Memory B cell (primary cell): ENCODE results near the gene ARHGAP31.

Experiments
- ATAC-seq: fragments of 150-1000 bp; cut with Tn5 transposase; 2 replicates; pipeline ENCODE4 v1.10.0; 2021; ENCODE audit warnings: low read depth, mild to moderate bottlenecking, moderate library complexity
- DNase-seq, 2 donors: peaks; one replicate each; pipeline ENCODE4 v3.0.0; 2022; ENCODE audit warnings: low spot score in 2 of 2
- H3K27ac Mint-ChIP-seq: one replicate; pipeline ENCODE4 v1.8.0; 2022; ENCODE audit warnings: mild to moderate bottlenecking, moderate library complexity, mixed read lengths
- H3K27me3 Mint-ChIP-seq: one replicate; pipeline ENCODE4 v1.8.0; 2022; ENCODE audit warnings: mixed read lengths
- H3K36me3 Mint-ChIP-seq: one replicate; pipeline ENCODE4 v1.8.0; 2022; ENCODE audit warnings: mild to moderate bottlenecking, mixed read lengths
- H3K4me1 Mint-ChIP-seq: one replicate; pipeline ENCODE4 v1.8.0; 2022; ENCODE audit warnings: mixed read lengths
- H3K4me3 Mint-ChIP-seq: one replicate; pipeline ENCODE4 v1.8.0; 2022; ENCODE audit warnings: mild to moderate bottlenecking, moderate library complexity, mixed read lengths
- H3K9me3 Mint-ChIP-seq: one replicate; pipeline ENCODE4 v1.8.0; 2022; ENCODE audit warnings: mixed read lengths

Gene ARHGAP31

GRCh38 chr3:119457246-119457645 lies 163.1 kb downstream of the ARHGAP31 start:
- DNase-seq, result no peak
- Mint-ChIP-seq H3K4me1 (peaks cover 14% of the 10 kb centered on the region), H3K4me3 (no peak overlapping the region), H3K27me3 (no peaks in the 10 kb centered on the region), H3K36me3 (peaks cover 35% of the 10 kb centered on the region), H3K27ac (no peak overlapping the region), H3K9me3 (no peaks in the 10 kb centered on the region)
- ATAC-seq, result no peak

GRCh38 chr3:119463171-119464169 lies 169.3 kb downstream of the ARHGAP31 start, which contains the start of gene TMEM39A:
TMEM39A (minus strand) TSS chr3:119463615; CDS start chr3:119462074, 1,541 bp downstream.
- peak within 1 kb of the TSS; percentile 100 for H3K27ac Mint-ChIP-seq
- H3K36me3 Mint-ChIP-seq, result peaks cover 9% of the 10 kb centered on the region
- ATAC-seq, result peak; percentile 82
- peaks cover 18% of the 10 kb centered on the region for H3K4me1 Mint-ChIP-seq
- no peaks in the 10 kb centered on the region for H3K27me3 Mint-ChIP-seq
- peak; percentile 99 for DNase-seq
- H3K9me3 Mint-ChIP-seq, result peaks cover 1% of the 10 kb centered on the region
- H3K4me3 Mint-ChIP-seq, result peak within 1 kb of the TSS; percentile 93

GRCh38 chr3:119468041-119468440 lies 173.9 kb downstream of the ARHGAP31 start:
- ATAC-seq (no peak), DNase-seq (no peak)
- Mint-ChIP-seq H3K27me3 (no peaks in the 10 kb centered on the region), H3K9me3 (peaks cover 1% of the 10 kb centered on the region), H3K4me1 (peaks cover 33% of the 10 kb centered on the region), H3K36me3 (peaks cover 11% of the 10 kb centered on the region), H3K27ac (peak overlapping the region; percentile 94), H3K4me3 (peak overlapping the region; percentile 93)

- Mint-ChIP-seq H3K4me1 (peaks cover 27% of the 10 kb centered on the region), H3K27me3 (no peaks in the 10 kb centered on the region), H3K9me3 (no peaks in the 10 kb centered on the region), H3K36me3 (peaks cover 11% of the 10 kb centered on the region), H3K27ac (peak overlapping the region; percentile 94), H3K4me3 (peak overlapping the region; percentile 93)
- DNase-seq (no peak), ATAC-seq (no peak)
Measured at GRCh38 chr3:119469418-119470189, 175.4 kb downstream of the ARHGAP31 start.
